Measurements from ENCODE around the gene SS18L1.

Gene SS18L1

GRCh38 chr20:62223571-62223970, 80.0 kb downstream of the SS18L1 start:
- TF ChIP-seq, protein P1, sequence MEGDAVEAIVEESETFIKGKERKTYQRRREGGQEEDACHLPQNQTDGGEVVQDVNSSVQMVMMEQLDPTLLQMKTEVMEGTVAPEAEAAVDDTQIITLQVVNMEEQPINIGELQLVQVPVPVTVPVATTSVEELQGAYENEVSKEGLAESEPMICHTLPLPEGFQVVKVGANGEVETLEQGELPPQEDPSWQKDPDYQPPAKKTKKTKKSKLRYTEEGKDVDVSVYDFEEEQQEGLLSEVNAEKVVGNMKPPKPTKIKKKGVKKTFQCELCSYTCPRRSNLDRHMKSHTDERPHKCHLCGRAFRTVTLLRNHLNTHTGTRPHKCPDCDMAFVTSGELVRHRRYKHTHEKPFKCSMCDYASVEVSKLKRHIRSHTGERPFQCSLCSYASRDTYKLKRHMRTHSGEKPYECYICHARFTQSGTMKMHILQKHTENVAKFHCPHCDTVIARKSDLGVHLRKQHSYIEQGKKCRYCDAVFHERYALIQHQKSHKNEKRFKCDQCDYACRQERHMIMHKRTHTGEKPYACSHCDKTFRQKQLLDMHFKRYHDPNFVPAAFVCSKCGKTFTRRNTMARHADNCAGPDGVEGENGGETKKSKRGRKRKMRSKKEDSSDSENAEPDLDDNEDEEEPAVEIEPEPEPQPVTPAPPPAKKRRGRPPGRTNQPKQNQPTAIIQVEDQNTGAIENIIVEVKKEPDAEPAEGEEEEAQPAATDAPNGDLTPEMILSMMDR (IDR thresholded peaks at IDR 0.05; ENCODE audit: insufficient read depth, low read length, missing control alignments): no peak
- ChIA-PET POLR2A (no interaction called here), CTCF (no interaction called here)
- DNase-seq (ENCODE audit: low read depth, low spot score): no peak
- no peak overlapping the region for H3K4me3 ChIP-seq (ENCODE audit: low read depth, low read length)

GRCh38 chr20:62224113-62224855, 80.7 kb downstream of the SS18L1 start:
- POLR2A ChIA-PET: no interaction called here
- no peak overlapping the region for H3K4me3 ChIP-seq (ENCODE audit: low read depth, low read length)

GRCh38 chr20:62225026-62225425, 81.5 kb downstream of the SS18L1 start:
- POLR2A ChIA-PET: no interaction called here

More at GRCh38 chr20:62224113-62224855, 80.7 kb downstream of the SS18L1 start:
- CTCF ChIA-PET: interaction anchor here (1.3 kb wide), 1 partner anchor 12 kb away, joined by 3 read pairs; no protein-coding TSS in a partner anchor
- DNase-seq (ENCODE audit: low read depth, low spot score): no peak
- TF ChIP-seq, protein P1 (IDR thresholded peaks at IDR 0.05; ENCODE audit: insufficient read depth, low read length, missing control alignments): no peak

GRCh38 chr20:62225820-62226635, 82.5 kb downstream of the SS18L1 start:
- TF ChIP-seq, protein P1 (IDR thresholded peaks at IDR 0.05; ENCODE audit: insufficient read depth, low read length, missing control alignments): no peak
- DNase-seq (ENCODE audit: low read depth, low spot score): no peak
- ChIA-PET POLR2A (no interaction called here), CTCF (interaction anchor here (1.3 kb wide), 1 partner anchor 10 kb away, joined by 3 read pairs; no protein-coding TSS in a partner anchor)
- H3K4me3 ChIP-seq (ENCODE audit: low read depth, low read length): no peak overlapping the region

More at GRCh38 chr20:62225026-62225425, 81.5 kb downstream of the SS18L1 start:
- TF ChIP-seq, protein P1 (IDR thresholded peaks at IDR 0.05; ENCODE audit: insufficient read depth, low read length, missing control alignments): no peak
- DNase-seq (ENCODE audit: low read depth, low spot score): no peak
- no peak overlapping the region for H3K4me3 ChIP-seq (ENCODE audit: low read depth, low read length)
- CTCF ChIA-PET: interaction anchor here (1.3 kb wide), 1 partner anchor 11 kb away, joined by 3 read pairs; no protein-coding TSS in a partner anchor

- TF ChIP-seq, protein P1 (IDR thresholded peaks at IDR 0.05; ENCODE audit: insufficient read depth, low read length, missing control alignments): no peak
- DNase-seq (ENCODE audit: low read depth, low spot score): no peak
- no peak overlapping the region for H3K4me3 ChIP-seq (ENCODE audit: low read depth, low read length)
- ChIA-PET CTCF (no interaction called here), POLR2A (no interaction called here)
These were observed 83.4 kb downstream of the SS18L1 start for GRCh38 chr20:62226707-62227590.

All from AG04449 (cell line).